Endothelial cell of umbilical vein (primary cell): Measurements from ENCODE around the gene EDEM3. TPM values are rescaled to one million over a fixed set of nuclear protein-coding genes. Genes with fewer than 3 reads are reported as not detected.

Experiments used
- BruUV-seq: library from RNA; stranded (reverse); fragments of 400-500 nt; replicated peaks from 2 replicates; lab custom pipeline; 2021; lab: Mats Ljungman, UMichigan
- CTCF ChIA-PET: fragments of 300-600, 350-600 bp; sonication (Branson Sonifier 250); formaldehyde crosslinking; loops from one replicate; lab custom pipeline; 2021; ENCODE audit warnings: antibody characterized with exemption, inconsistent platforms; lab: Charles Lee
- POLR2A ChIA-PET: fragments of 300-600, 350-600 bp; sonication (Branson Sonifier 250); formaldehyde crosslinking; loops from one replicate; lab custom pipeline; 2021; ENCODE audit warnings: antibody characterized with exemption, inconsistent platforms; lab: Charles Lee
- DNase-seq: peaks from one replicate; pipeline ENCODE4 v3.0.0-alpha.2; 2011; ENCODE audit warnings: low read depth, low spot score
- FAIRE-seq: peaks from 2 replicates; lab custom pipeline; 2011; peaks lifted over from hg19 to GRCh38; lab: Jason Lieb, UNC
- H2AFZ ChIP-seq: 2 replicates; pipeline ENCODE4 v1.6.0; 2012; ENCODE audit warnings: low read depth, low read length, control low read depth, inconsistent platforms
- H3K27ac ChIP-seq: 2 replicates; pipeline ENCODE4 v1.5.1; 2011; ENCODE audit warnings: low read depth, mild to moderate bottlenecking, control low read depth, low read length, moderate library complexity; ENCODE audit not compliant: insufficient read depth
- H3K27me3 ChIP-seq, 2 experiments: 2 replicates each; pipeline versions ENCODE4 v1.6.0 to v1.6.1; 2011; ENCODE audit warnings: low read length in 2 of 2, mixed read lengths in 1 of 2; ENCODE audit not compliant: control insufficient read depth in 2 of 2, insufficient read depth in 2 of 2
- H3K36me3 ChIP-seq, 2 experiments: 2 replicates in 1 of 2; 3 replicates in 1 of 2; pipeline ENCODE4 v1.5.1; 2011; ENCODE audit warnings: low read length in 2 of 2, mild to moderate bottlenecking in 1 of 2, moderate library complexity in 1 of 2; ENCODE audit not compliant: control insufficient read depth in 2 of 2, insufficient read depth in 2 of 2; ENCODE audit errors: extremely low read depth in 1 of 2
- H3K4me1 ChIP-seq: 3 replicates; pipeline ENCODE4 v1.5.1; 2011; ENCODE audit warnings: mild to moderate bottlenecking, low read length; ENCODE audit not compliant: control insufficient read depth, insufficient read depth; ENCODE audit errors: extremely low read depth
- H3K4me2 ChIP-seq: 2 replicates; pipeline ENCODE4 v1.6.1; 2011; ENCODE audit warnings: low read length, control low read depth, mixed read lengths; ENCODE audit not compliant: insufficient read depth
- H3K4me3 ChIP-seq, 3 experiments: fragments of 200-600 bp in 1 of 3; sonication (generic), shearing (Covaris generic) in 1 of 3; replicated peaks in 1 of 3; 2 replicates each; pipeline ENCODE4 v1.5.1; 2011 to 2016; ENCODE audit warnings: control low read depth in 3 of 3, low read length in 3 of 3, mild to moderate bottlenecking in 2 of 3, inconsistent platforms in 1 of 3, low read depth in 1 of 3, moderate library complexity in 1 of 3; ENCODE audit not compliant: insufficient read depth in 1 of 3
- H3K79me2 ChIP-seq: 2 replicates; pipeline ENCODE4 v1.6.0; 2012; ENCODE audit warnings: low read length, inconsistent platforms; ENCODE audit not compliant: control insufficient read depth, insufficient read depth
- H3K9ac ChIP-seq: replicated peaks from 2 replicates; pipeline ENCODE3; 2011; ENCODE audit warnings: low read length, control low read depth; ENCODE audit not compliant: insufficient read depth; ENCODE audit errors: extremely low read depth
- H3K9me1 ChIP-seq: replicated peaks from 3 replicates; pipeline ENCODE4 v1.6.0; 2011; ENCODE audit warnings: mild to moderate bottlenecking, low read length; ENCODE audit not compliant: control insufficient read depth, insufficient read depth; ENCODE audit errors: extremely low read depth
- H3K9me3 ChIP-seq: replicated peaks from 2 replicates; pipeline ENCODE4 v1.5.1; 2012; ENCODE audit warnings: low read length, inconsistent platforms; ENCODE audit not compliant: control insufficient read depth, insufficient read depth
- H4K20me1 ChIP-seq: replicated peaks from 2 replicates; pipeline ENCODE3; 2011; ENCODE audit warnings: mild to moderate bottlenecking, low read length; ENCODE audit not compliant: control insufficient read depth, insufficient read depth; ENCODE audit errors: extremely low read depth
- CTCF ChIP-seq, 2 donors: IDR thresholded peaks; 1 replicate in 1 of 2; 2 replicates in 1 of 2; pipeline ENCODE4 v1.5.1; 2011; ENCODE audit warnings: low read length in 2 of 2, mild to moderate bottlenecking in 2 of 2, moderate library complexity in 2 of 2, control low read depth in 1 of 2, inconsistent platforms in 1 of 2, low read depth in 1 of 2; ENCODE audit not compliant: insufficient read depth in 1 of 2; ENCODE audit errors: extremely low read depth in 1 of 2
- EZH2 ChIP-seq: IDR thresholded peaks from 2 replicates; pipeline ENCODE4 v1.6.1; 2012; ENCODE audit warnings: borderline replicate concordance, low read depth, mild to moderate bottlenecking, moderate library complexity, low read length, inconsistent platforms; ENCODE audit not compliant: severe bottlenecking
- FOS ChIP-seq: IDR thresholded peaks from 2 replicates; pipeline ENCODE4 v1.6.1; 2011; ENCODE audit warnings: mild to moderate bottlenecking, low read length, moderate library complexity, borderline replicate concordance; ENCODE audit not compliant: insufficient read depth
- GATA2 ChIP-seq: IDR thresholded peaks from 2 replicates; pipeline ENCODE4 v1.7.0; 2011; ENCODE audit warnings: low read depth, mild to moderate bottlenecking, moderate library complexity, mixed read lengths, low read length; ENCODE audit not compliant: insufficient read length, insufficient read depth
- JUN ChIP-seq: IDR thresholded peaks from 2 replicates; pipeline ENCODE4 v1.6.1; 2011; ENCODE audit warnings: borderline replicate concordance, low read depth; ENCODE audit not compliant: insufficient read length, insufficient read depth
- MAX ChIP-seq: IDR thresholded peaks from 2 replicates; pipeline ENCODE4 v1.6.1; 2011; ENCODE audit not compliant: insufficient read depth, insufficient read length
- MYC ChIP-seq: IDR thresholded peaks from one replicate; pipeline ENCODE4 v1.6.1; 2011; ENCODE audit warnings: mild to moderate bottlenecking, low read depth, low read length
- POLR2A ChIP-seq: IDR thresholded peaks from 2 replicates; pipeline ENCODE4 v1.6.1; 2012; ENCODE audit warnings: low read depth, mild to moderate bottlenecking, control low read depth, low read length
- POLR2AphosphoS5 ChIP-seq: IDR thresholded peaks from 2 replicates; pipeline ENCODE4 v1.6.1; 2012; ENCODE audit warnings: low read depth, mild to moderate bottlenecking, control low read depth, low read length, moderate library complexity; ENCODE audit not compliant: insufficient read depth
- dilution Hi-C: fragments of 300-500 bp; cut with MboI; formaldehyde crosslinking; loops from one replicate; pipeline ENCODE4 v1.15.0; 2019; ENCODE audit warnings: low sequenced_read_pairs; ENCODE audit not compliant: extremely low pct_ligation_motif_present
- intact Hi-C: fragments of 100-400 bp; cut with micrococcal nuclease; formaldehyde crosslinking; loops from one replicate; pipeline ENCODE4 v1.10.0; 2022
- polyA plus RNA-seq, 4 experiments: library from polyadenylated mRNA; depleted of rRNA in 3 of 4; stranded (reverse) in 3 of 4; unstranded in 1 of 4; fragments of >200 nt; gene quantifications; 2 replicates each; pipeline versions ENCODE4 v1.2.1 to v1.2.3, GENCODE V29; 2011 to 2012; ENCODE audit warnings: missing spikeins in 1 of 4
- total RNA-seq: library from RNA; stranded (reverse); gene quantifications from 2 replicates; pipeline ENCODE4 v1.2.3, GENCODE V29; 2021

Gene EDEM3
- total and polyA plus RNA-seq, 2 donors (not counting 3 experiments of a cell fraction or from before 2014, with no cell fraction given) = 6.6 to 26.3 TPM

- POLR2A ChIA-PET = no interaction called here
- dilution Hi-C loops (no loop called here), intact Hi-C loops (no loop called here)
- FAIRE-seq (no peak), DNase-seq (no peak)
- no peak overlapping the region for H2AFZ ChIP-seq
- H3K9me1 ChIP-seq = no peaks in the 10 kb centered on the region
- no peaks in the 10 kb centered on the region for H3K36me3 ChIP-seq
- no peak overlapping the region for H3K4me2 ChIP-seq
- H3K4me1 ChIP-seq = no peaks in the 10 kb centered on the region
- H4K20me1 ChIP-seq = no peaks in the 10 kb centered on the region
- no peak overlapping the region for H3K4me3 ChIP-seq
- TF ChIP-seq POLR2A = no peak
- H3K9ac ChIP-seq = no peak overlapping the region
- no peaks in the 10 kb centered on the region for H3K79me2 ChIP-seq
- H3K27me3 ChIP-seq = peaks cover 3 to 10% of the 10 kb centered on the region in 2 experiments
- BruUV-seq = no TSS peak
- H3K9me3 ChIP-seq = no peaks in the 10 kb centered on the region
- H3K27ac ChIP-seq = no peak overlapping the region
- CTCF ChIA-PET = no interaction called here
These were observed 15.7 kb upstream of the EDEM3 start for GRCh38 chr1:184770181-184770979.

GRCh38 chr1:184769241-184769640 is 14.6 kb upstream of the EDEM3 start:
- no peak for DNase-seq
- Histone ChIP-seq H3K9ac (no peak overlapping the region), H3K4me2 (no peak overlapping the region), H3K9me3 (no peaks in the 10 kb centered on the region), H3K9me1 (no peaks in the 10 kb centered on the region), H3K4me1 (no peaks in the 10 kb centered on the region), H4K20me1 (no peaks in the 10 kb centered on the region), H3K79me2 (no peaks in the 10 kb centered on the region), H2AFZ (no peak overlapping the region), H3K27me3 (peaks cover 3 to 10% of the 10 kb centered on the region in 2 experiments), H3K4me3 (no peak overlapping the region), H3K27ac (no peak overlapping the region), H3K36me3 (no peaks in the 10 kb centered on the region)
- CTCF ChIA-PET = no interaction called here
- BruUV-seq = no TSS peak
- POLR2A ChIA-PET = no interaction called here
- intact Hi-C loops (no loop called here), dilution Hi-C loops (no loop called here)
- TF ChIP-seq MAX = no peak
- no peak for TF ChIP-seq EZH2
- no peak for TF ChIP-seq GATA2
- TF ChIP-seq JUN = no peak
- no peak for TF ChIP-seq POLR2AphosphoS5
- TF ChIP-seq CTCF (IDR thresholded peaks at IDR 0.05; ENCODE audit: extremely low read depth in 1 of 2, insufficient read depth in 1 of 2, low read depth in 1 of 2, low read length in 2 of 2) = no peak
- no peak for TF ChIP-seq MYC
- no peak for TF ChIP-seq POLR2A
- no peak for TF ChIP-seq FOS
- no peak for FAIRE-seq
